ENCODE data around the gene CDH4.

The CDH4 gene

GRCh38 chr20:61909821-61910220 lies 657.8 kb downstream of the CDH4 start:
- in situ Hi-C loops (cut with MboI; ENCODE audit: low sequenced_read_pairs) = no loop called here

GRCh38 chr20:61911824-61912223 lies 659.8 kb downstream of the CDH4 start:
- in situ Hi-C loops (cut with MboI; ENCODE audit: low sequenced_read_pairs) = no loop called here

GRCh38 chr20:61912665-61913422 lies 660.8 kb downstream of the CDH4 start:
- in situ Hi-C loops (cut with MboI; ENCODE audit: low sequenced_read_pairs) = no loop called here

- in situ Hi-C loops (cut with MboI; ENCODE audit: low sequenced_read_pairs) = no loop called here
These were observed 661.6 kb downstream of the CDH4 start for GRCh38 chr20:61913423-61914225.

GRCh38 chr20:61915101-61915500 lies 663.0 kb downstream of the CDH4 start:
- in situ Hi-C loops (cut with MboI; ENCODE audit: low sequenced_read_pairs) = no loop called here

GRCh38 chr20:61916318-61916891 lies 664.3 kb downstream of the CDH4 start:
- in situ Hi-C loops (cut with MboI; ENCODE audit: low sequenced_read_pairs) = no loop called here

GRCh38 chr20:61917474-61918145 lies 665.5 kb downstream of the CDH4 start:
- in situ Hi-C loops (cut with MboI; ENCODE audit: low sequenced_read_pairs) = no loop called here

- in situ Hi-C loops (cut with MboI; ENCODE audit: low sequenced_read_pairs) = no loop called here
These were observed 666.5 kb downstream of the CDH4 start for GRCh38 chr20:61918548-61918947.

GRCh38 chr20:61919239-61919638 lies 667.2 kb downstream of the CDH4 start:
- in situ Hi-C loops (cut with MboI; ENCODE audit: low sequenced_read_pairs) = no loop called here

- in situ Hi-C loops (cut with MboI; ENCODE audit: low sequenced_read_pairs) = no loop called here
These were observed 667.8 kb downstream of the CDH4 start for GRCh38 chr20:61919675-61920365.

- in situ Hi-C loops (cut with MboI; ENCODE audit: low sequenced_read_pairs) = no loop called here
These were observed 670.4 kb downstream of the CDH4 start for GRCh38 chr20:61922411-61922810.

- in situ Hi-C loops (cut with MboI; ENCODE audit: low sequenced_read_pairs) = no loop called here
These were observed 670.9 kb downstream of the CDH4 start for GRCh38 chr20:61922936-61923335.

GRCh38 chr20:61923371-61924166 lies 671.5 kb downstream of the CDH4 start:
- in situ Hi-C loops (cut with MboI; ENCODE audit: low sequenced_read_pairs) = no loop called here

- in situ Hi-C loops (cut with MboI; ENCODE audit: low sequenced_read_pairs) = no loop called here
These were observed 672.3 kb downstream of the CDH4 start for GRCh38 chr20:61924211-61924857.

- in situ Hi-C loops (cut with MboI; ENCODE audit: low sequenced_read_pairs) = no loop called here
These were observed 672.9 kb downstream of the CDH4 start for GRCh38 chr20:61924858-61925554.

GRCh38 chr20:61925555-61926252 lies 673.6 kb downstream of the CDH4 start:
- in situ Hi-C loops (cut with MboI; ENCODE audit: low sequenced_read_pairs) = no loop called here

GRCh38 chr20:61926253-61926613 lies 674.2 kb downstream of the CDH4 start:
- in situ Hi-C loops (cut with MboI; ENCODE audit: low sequenced_read_pairs) = no loop called here

GRCh38 chr20:61926796-61927192 lies 674.7 kb downstream of the CDH4 start:
- in situ Hi-C loops (cut with MboI; ENCODE audit: low sequenced_read_pairs) = no loop called here

All from hTERT RPE-1 (cell line).